ENCODE data around the gene CACNA1C.

CACNA1C gene

GRCh38 chr12:2372178-2372577, 319.4 kb downstream of the CACNA1C start:
- ATAC-seq (ENCODE audit: low read depth): no peak

GRCh38 chr12:2372735-2373134, 319.9 kb downstream of the CACNA1C start:
- no peak for TF ChIP-seq CTCF (IDR thresholded peaks at IDR 0.05; ENCODE audit: poor library complexity, severe bottlenecking)
- Histone ChIP-seq H3K4me3 (ENCODE audit: severe bottlenecking) (no peak overlapping the region), H3K27ac (ENCODE audit: poor library complexity, severe bottlenecking) (no peak overlapping the region), H3K4me1 (ENCODE audit: insufficient read depth, poor library complexity, severe bottlenecking) (no peaks in the 10 kb centered on the region), H3K9me3 (ENCODE audit: severe bottlenecking) (no peaks in the 10 kb centered on the region), H3K27me3 (ENCODE audit: insufficient read depth, poor library complexity, severe bottlenecking) (peaks cover 36% of the 10 kb centered on the region), H3K36me3 (ENCODE audit: low read depth) (no peaks in the 10 kb centered on the region)
- no peak for DNase-seq (ENCODE audit: low spot score)
- no peak for ATAC-seq (ENCODE audit: low read depth)

More at GRCh38 chr12:2372178-2372577, 319.4 kb downstream of the CACNA1C start:
- Histone ChIP-seq H3K27me3 (ENCODE audit: insufficient read depth, poor library complexity, severe bottlenecking) (peaks cover 35% of the 10 kb centered on the region), H3K4me3 (ENCODE audit: severe bottlenecking) (no peak overlapping the region), H3K4me1 (ENCODE audit: insufficient read depth, poor library complexity, severe bottlenecking) (no peaks in the 10 kb centered on the region), H3K27ac (ENCODE audit: poor library complexity, severe bottlenecking) (no peak overlapping the region), H3K9me3 (ENCODE audit: severe bottlenecking) (no peaks in the 10 kb centered on the region), H3K36me3 (ENCODE audit: low read depth) (no peaks in the 10 kb centered on the region)
- no peak for TF ChIP-seq CTCF (IDR thresholded peaks at IDR 0.05; ENCODE audit: poor library complexity, severe bottlenecking)
- DNase-seq (ENCODE audit: low spot score): no peak

GRCh38 chr12:2373307-2373706, 320.5 kb downstream of the CACNA1C start:
- H3K4me1 ChIP-seq (ENCODE audit: insufficient read depth, poor library complexity, severe bottlenecking): no peaks in the 10 kb centered on the region
- DNase-seq (ENCODE audit: low spot score): no peak
- H3K27me3 ChIP-seq (ENCODE audit: insufficient read depth, poor library complexity, severe bottlenecking): peaks cover 37% of the 10 kb centered on the region
- TF ChIP-seq CTCF (IDR thresholded peaks at IDR 0.05; ENCODE audit: poor library complexity, severe bottlenecking): no peak
- H3K4me3 ChIP-seq (ENCODE audit: severe bottlenecking): no peak overlapping the region
- H3K27ac ChIP-seq (ENCODE audit: poor library complexity, severe bottlenecking): no peak overlapping the region
- no peaks in the 10 kb centered on the region for H3K9me3 ChIP-seq (ENCODE audit: severe bottlenecking)
- ATAC-seq (ENCODE audit: low read depth): no peak
- H3K36me3 ChIP-seq (ENCODE audit: low read depth): no peaks in the 10 kb centered on the region

- peaks cover 47% of the 10 kb centered on the region for H3K27me3 ChIP-seq (ENCODE audit: insufficient read depth, poor library complexity, severe bottlenecking)
- H3K27ac ChIP-seq (ENCODE audit: poor library complexity, severe bottlenecking): no peak overlapping the region
- TF ChIP-seq CTCF (IDR thresholded peaks at IDR 0.05; ENCODE audit: poor library complexity, severe bottlenecking): no peak
- H3K4me1 ChIP-seq (ENCODE audit: insufficient read depth, poor library complexity, severe bottlenecking): no peaks in the 10 kb centered on the region
- DNase-seq (ENCODE audit: low spot score) (no peak), ATAC-seq (ENCODE audit: low read depth) (no peak)
- no peaks in the 10 kb centered on the region for H3K9me3 ChIP-seq (ENCODE audit: severe bottlenecking)
- H3K4me3 ChIP-seq (ENCODE audit: severe bottlenecking): no peak overlapping the region
- H3K36me3 ChIP-seq (ENCODE audit: low read depth): no peaks in the 10 kb centered on the region
Measured at GRCh38 chr12:2374092-2374906, 321.5 kb downstream of the CACNA1C start.

GRCh38 chr12:2375871-2376270, 323.1 kb downstream of the CACNA1C start:
- no peaks in the 10 kb centered on the region for H3K9me3 ChIP-seq (ENCODE audit: severe bottlenecking)
- no peaks in the 10 kb centered on the region for H3K4me1 ChIP-seq (ENCODE audit: insufficient read depth, poor library complexity, severe bottlenecking)
- peaks cover 54% of the 10 kb centered on the region for H3K27me3 ChIP-seq (ENCODE audit: insufficient read depth, poor library complexity, severe bottlenecking)
- DNase-seq (ENCODE audit: low spot score) (peak; percentile 23), ATAC-seq (ENCODE audit: low read depth) (no peak)
- H3K27ac ChIP-seq (ENCODE audit: poor library complexity, severe bottlenecking): no peak overlapping the region
- no peak overlapping the region for H3K4me3 ChIP-seq (ENCODE audit: severe bottlenecking)
- H3K36me3 ChIP-seq (ENCODE audit: low read depth): no peaks in the 10 kb centered on the region
- no peak for TF ChIP-seq CTCF (IDR thresholded peaks at IDR 0.05; ENCODE audit: poor library complexity, severe bottlenecking)

All from RWPE2 (cell line).